Astrocyte of the cerebellum (primary cell): ENCODE results near the gene IFI44L.

Experiments used
- DNase-seq: peaks from one replicate; pipeline ENCODE4 v3.0.0-alpha.2; 2011; ENCODE audit warnings: low read depth
- H3K4me3 ChIP-seq: 2 replicates; pipeline ENCODE4 v1.5.1; 2011; ENCODE audit warnings: mild to moderate bottlenecking, low read depth, low read length, moderate library complexity
- in situ Hi-C: cut with HindIII; loops from 2 replicates; pipeline ENCODE4 v1.10.0; 2017; ENCODE audit warnings: low sequenced_read_pairs
- TF ChIP-seq, protein P1 (sequence below): IDR thresholded peaks from 2 replicates; pipeline ENCODE4 v1.5.1; 2012; ENCODE audit warnings: low read length, low read depth, moderate library complexity, mild to moderate bottlenecking; ENCODE audit errors: missing control alignments

The IFI44L gene

DNA sequence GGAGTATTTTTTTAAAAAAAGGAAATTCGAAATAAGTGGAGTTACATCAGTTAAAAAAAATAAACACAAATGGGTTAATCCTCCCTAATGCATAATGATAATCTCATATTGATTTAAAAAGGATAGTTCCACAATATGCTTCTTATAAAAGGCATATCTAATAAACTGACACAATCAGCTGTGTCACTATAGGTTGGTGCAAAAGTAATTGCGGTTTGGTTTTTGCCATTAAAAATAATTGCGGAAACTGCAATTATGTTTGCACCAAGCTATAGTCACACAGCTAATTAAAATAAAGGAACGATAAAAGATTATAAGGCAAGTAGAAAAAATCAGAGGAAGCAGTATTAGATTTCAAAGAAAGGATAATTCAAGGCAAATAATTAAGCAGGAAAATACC lies 21.0 kb upstream of the IFI44L start:
- no peak overlapping the region for H3K4me3 ChIP-seq
- TF ChIP-seq, protein P1, sequence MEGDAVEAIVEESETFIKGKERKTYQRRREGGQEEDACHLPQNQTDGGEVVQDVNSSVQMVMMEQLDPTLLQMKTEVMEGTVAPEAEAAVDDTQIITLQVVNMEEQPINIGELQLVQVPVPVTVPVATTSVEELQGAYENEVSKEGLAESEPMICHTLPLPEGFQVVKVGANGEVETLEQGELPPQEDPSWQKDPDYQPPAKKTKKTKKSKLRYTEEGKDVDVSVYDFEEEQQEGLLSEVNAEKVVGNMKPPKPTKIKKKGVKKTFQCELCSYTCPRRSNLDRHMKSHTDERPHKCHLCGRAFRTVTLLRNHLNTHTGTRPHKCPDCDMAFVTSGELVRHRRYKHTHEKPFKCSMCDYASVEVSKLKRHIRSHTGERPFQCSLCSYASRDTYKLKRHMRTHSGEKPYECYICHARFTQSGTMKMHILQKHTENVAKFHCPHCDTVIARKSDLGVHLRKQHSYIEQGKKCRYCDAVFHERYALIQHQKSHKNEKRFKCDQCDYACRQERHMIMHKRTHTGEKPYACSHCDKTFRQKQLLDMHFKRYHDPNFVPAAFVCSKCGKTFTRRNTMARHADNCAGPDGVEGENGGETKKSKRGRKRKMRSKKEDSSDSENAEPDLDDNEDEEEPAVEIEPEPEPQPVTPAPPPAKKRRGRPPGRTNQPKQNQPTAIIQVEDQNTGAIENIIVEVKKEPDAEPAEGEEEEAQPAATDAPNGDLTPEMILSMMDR: no peak
- DNase-seq: no peak
- in situ Hi-C loops: no loop called here

DNA sequence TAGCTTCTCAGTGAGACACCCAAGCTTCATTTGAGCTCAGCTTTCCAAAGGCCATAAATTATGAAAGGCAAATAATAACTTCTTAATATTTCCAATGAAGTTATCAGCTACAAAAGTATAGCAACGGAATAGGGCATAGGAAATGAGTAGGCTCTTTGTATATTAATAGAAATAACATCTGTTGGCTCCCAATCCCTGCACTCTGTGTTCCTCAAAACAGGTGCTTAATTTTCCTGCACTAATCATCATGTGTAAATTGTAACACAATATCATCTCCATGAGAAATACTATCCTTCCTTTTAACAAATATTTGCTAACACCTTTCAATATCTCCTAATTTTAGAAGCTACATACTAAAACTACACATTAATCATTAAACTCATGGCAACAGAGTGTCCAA lies 19.2 kb upstream of the IFI44L start:
- DNase-seq: no peak
- no peak overlapping the region for H3K4me3 ChIP-seq
- TF ChIP-seq, protein P1: no peak
- in situ Hi-C loops: loop anchor here (10.0 kb wide), 1 partner anchor 456 kb away; no protein-coding TSS in a partner anchor

DNA sequence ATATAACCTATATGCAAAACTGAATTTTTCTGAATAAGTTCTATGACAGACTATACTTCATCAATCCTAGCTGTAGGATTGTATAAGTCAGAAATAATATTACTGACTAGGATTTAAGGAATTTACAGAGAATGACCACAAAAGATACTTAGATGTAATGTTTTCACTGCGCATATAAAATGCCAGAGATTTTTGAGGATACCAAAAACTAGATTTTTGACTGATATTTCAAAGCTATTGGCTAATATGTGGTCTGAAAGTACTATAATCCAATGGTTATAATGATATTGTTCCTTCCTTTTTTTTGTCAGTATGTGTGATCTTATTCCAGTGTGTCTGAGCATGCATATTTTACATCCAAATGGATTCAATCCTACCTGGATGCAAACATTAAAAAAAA lies 17.0 kb upstream of the IFI44L start:
- TF ChIP-seq, protein P1: no peak
- in situ Hi-C loops: loop anchor here (10.0 kb wide), 1 partner anchor 458 kb away; no protein-coding TSS in a partner anchor
- no peak for DNase-seq

DNA sequence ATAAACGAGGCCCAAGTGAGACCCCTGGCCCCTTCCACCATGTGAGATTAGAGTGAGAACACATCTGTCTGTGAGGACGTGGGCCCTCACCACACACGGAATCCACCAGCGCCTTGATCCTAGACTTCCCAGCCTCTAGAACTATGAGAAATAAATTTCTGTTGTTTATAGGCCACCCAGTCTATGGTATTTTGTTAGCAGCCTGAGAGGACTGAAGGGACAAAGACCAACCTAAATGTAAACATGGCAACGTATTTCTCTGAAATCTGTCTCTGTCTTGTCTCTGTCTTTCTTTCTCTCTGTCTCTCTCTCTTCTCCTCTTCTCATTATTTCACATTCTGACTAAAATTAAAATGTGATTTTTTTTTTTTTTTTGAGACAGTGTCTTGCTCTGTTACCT lies 15.6 kb upstream of the IFI44L start:
- in situ Hi-C loops: loop anchor here (10.0 kb wide), 1 partner anchor 460 kb away; no protein-coding TSS in a partner anchor
- TF ChIP-seq, protein P1: no peak
- H3K4me3 ChIP-seq: no peak overlapping the region
- no peak for DNase-seq

More for the DNA sequence above, 17.0 kb upstream of the IFI44L start:
- no peak overlapping the region for H3K4me3 ChIP-seq

DNA sequence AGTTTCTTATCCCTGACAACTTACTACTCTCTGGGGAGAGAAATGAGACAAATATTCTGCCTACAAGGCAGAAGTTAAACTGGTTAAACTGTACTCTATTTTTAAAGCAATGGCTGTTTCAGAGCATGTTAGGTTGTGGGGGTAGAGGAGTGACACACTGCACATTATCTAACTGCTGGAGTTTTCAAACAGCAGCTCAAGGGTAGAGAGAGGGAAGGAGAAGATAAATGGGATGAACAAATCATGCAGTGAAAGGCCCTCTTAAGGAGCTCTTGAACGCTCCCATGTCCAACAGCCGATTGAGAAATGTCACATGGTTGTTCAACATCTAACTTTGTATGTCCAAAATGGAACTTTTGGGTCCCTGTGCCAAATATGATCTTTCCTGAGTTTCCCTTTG lies 14.0 kb upstream of the IFI44L start:
- in situ Hi-C loops: loop anchor here (10.0 kb wide), 1 partner anchor 461 kb away; no protein-coding TSS in a partner anchor
- no peak for DNase-seq

DNA sequence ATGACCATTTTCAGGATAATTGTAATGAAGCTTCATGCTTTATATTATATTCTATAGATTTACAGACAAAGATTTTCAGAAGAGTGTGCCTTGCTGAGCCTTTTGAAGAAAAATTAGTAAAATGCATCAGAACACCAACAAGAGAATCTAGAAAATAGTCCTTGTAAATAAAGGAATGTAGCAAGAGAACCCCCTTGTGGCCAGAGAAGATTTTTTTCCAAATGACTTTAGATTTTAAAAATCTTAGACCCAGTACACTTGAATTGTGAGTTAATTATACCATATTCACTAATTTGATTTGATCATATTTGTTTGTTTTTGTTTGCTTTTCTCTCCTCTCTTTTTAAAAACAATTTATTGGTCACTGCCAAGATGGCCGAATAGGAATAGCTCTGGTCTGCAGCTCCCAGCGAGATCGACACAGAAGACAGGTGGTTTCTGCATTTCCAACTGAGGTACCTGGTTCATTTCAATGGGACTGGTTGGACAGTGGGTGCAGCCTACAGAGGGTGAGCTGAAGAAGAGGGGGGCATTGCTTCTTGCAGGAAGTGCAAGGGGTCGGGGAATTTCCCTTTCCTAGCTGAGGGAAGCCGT lies 12.8 kb upstream of the IFI44L start:
- TF ChIP-seq, protein P1: peak; percentile 35
- peak; percentile 23 for DNase-seq
- H3K4me3 ChIP-seq: no peak overlapping the region
- in situ Hi-C loops: loop anchor here (10.0 kb wide), 1 partner anchor 463 kb away; no protein-coding TSS in a partner anchor

More for the DNA sequence above, 14.0 kb upstream of the IFI44L start:
- no peak overlapping the region for H3K4me3 ChIP-seq
- TF ChIP-seq, protein P1: no peak
